Measurements from ENCODE around the gene PRIM2.
A peak's percentile ranks its signal among the peaks of the same experiment; 100 is the strongest.
"Not testable (repeated sequence)": the region's sequence is repeated elsewhere in the genome, so short reads cannot be mapped to it uniquely, and the experiment has no call there.

The PRIM2 gene

DNA sequence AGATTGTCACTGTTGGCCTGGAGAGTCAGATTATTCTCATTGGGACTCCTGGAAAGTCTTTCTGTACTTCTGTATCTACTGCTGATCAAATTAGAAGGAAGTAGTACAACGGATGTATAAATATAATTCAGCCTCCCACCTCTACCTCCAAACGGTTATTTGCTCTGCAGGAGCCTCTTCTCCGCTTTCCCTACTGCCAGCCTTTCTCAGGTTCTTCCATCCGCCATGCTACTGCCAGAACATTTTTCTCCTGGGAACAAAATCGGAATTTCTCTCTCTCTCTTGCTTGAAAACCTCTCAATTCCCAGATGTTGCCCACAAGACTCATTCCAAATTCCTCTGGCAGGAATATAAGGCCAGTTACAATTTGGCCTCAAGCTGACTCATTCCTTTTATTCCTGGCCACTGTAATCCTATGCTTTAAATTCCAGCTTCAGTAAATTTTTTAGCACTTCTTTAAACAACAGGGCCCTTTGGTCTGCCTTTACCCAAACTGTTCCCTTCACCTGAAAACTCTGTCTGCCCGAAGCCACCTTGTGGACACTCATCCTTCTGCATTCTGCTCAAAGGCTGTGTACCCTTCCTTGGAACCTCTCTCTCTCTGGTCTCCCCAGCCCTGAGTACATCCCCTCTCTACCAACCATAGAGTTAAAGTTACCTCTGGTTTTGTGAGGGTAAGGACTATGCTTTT is 354.7 kb downstream of the PRIM2 start:
- CTCF ChIA-PET; H3K36me3 ChIP-seq (ENCODE audit: control insufficient read depth in 4 of 4, insufficient read depth in 4 of 4, low read length in 3 of 4); H3K9me3 ChIP-seq (ENCODE audit: control extremely low read depth in 1 of 5, control insufficient read depth in 4 of 5, insufficient read depth in 2 of 5, low read depth in 1 of 5, low read length in 4 of 5); POLR2A ChIA-PET; H3K4me1 ChIP-seq (ENCODE audit: control extremely low read depth in 1 of 4, control insufficient read depth in 4 of 4, insufficient read depth in 4 of 4, low read length in 3 of 4); H3K4me3 ChIP-seq (ENCODE audit: control insufficient read depth in 1 of 7, extremely low read depth in 1 of 7, insufficient read depth in 4 of 7, low read depth in 2 of 7, low read length in 6 of 7); H3K27ac ChIP-seq (ENCODE audit: insufficient read depth in 1 of 2, low read depth in 1 of 2, low read length in 2 of 2, poor library complexity in 1 of 2, severe bottlenecking in 2 of 2); H3K27me3 ChIP-seq (replicated peaks in 2 of 5; ENCODE audit: control insufficient read depth in 4 of 5, insufficient read depth in 5 of 5, low read length in 4 of 5): not testable (repeated sequence)
- DNase-seq = peak in 1 of 3 donors; percentile 3
- WGBS (ENCODE audit: insufficient coverage) = 84% methylated on average over 5 of the region's 6 CpGs

DNA sequence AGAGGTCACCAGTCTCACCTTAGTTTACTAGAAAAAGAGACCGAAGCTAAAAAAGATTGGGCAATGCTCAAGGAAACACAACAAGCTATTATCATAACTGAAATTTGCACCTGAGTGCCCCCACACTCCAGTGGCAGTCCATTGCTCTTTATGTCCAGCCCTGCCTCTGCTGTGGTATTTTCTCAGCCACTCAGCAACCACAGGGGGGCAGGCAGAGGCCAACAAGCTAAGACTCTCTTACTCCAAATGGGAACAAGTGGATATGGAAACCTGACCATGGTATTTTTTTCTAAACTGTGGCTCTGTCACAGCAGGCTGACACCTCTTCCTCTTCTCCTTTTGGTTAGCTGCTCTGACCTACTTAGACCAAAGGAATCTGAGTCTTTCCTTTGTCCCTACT is 355.9 kb downstream of the PRIM2 start:
- POLR2A ChIA-PET, DNase-seq: not testable (repeated sequence)

DNA sequence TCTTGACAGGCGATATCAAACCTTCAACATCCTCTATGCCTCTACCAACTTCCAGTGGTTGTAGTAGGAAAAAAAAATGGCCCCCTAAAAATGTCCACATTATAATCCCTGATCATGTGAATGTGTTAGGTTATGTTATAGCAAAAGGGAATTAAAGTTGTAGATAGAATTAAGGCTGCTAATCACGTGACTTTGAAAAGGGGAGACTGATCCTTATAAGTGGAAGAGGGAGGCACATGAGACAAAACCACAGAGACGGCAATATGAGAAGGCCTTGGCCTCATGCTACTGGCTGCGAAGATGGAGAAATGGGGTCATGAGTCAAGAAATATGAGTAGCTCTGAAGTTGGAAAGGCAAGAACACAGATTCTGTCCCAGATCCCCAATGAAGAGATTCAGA is 358.0 kb downstream of the PRIM2 start:
- WGBS (ENCODE audit: insufficient coverage) = 100% methylated on average over 1 of the region's 4 CpGs
- DNase-seq; H3K27ac ChIP-seq (ENCODE audit: insufficient read depth in 1 of 2, low read depth in 1 of 2, low read length in 2 of 2, poor library complexity in 1 of 2, severe bottlenecking in 2 of 2); H3K9me3 ChIP-seq (ENCODE audit: control extremely low read depth in 1 of 5, control insufficient read depth in 4 of 5, insufficient read depth in 2 of 5, low read depth in 1 of 5, low read length in 4 of 5); CTCF ChIA-PET; H3K4me3 ChIP-seq (ENCODE audit: control insufficient read depth in 1 of 7, extremely low read depth in 1 of 7, insufficient read depth in 4 of 7, low read depth in 2 of 7, low read length in 6 of 7); H3K4me1 ChIP-seq (ENCODE audit: control extremely low read depth in 1 of 4, control insufficient read depth in 4 of 4, insufficient read depth in 4 of 4, low read length in 3 of 4); H3K36me3 ChIP-seq (ENCODE audit: control insufficient read depth in 4 of 4, insufficient read depth in 4 of 4, low read length in 3 of 4); POLR2A ChIA-PET; H3K27me3 ChIP-seq (replicated peaks in 2 of 5; ENCODE audit: control insufficient read depth in 4 of 5, insufficient read depth in 5 of 5, low read length in 4 of 5): not testable (repeated sequence)

More for the DNA sequence above, 355.9 kb downstream of the PRIM2 start:
- H3K4me3 ChIP-seq (ENCODE audit: control insufficient read depth in 1 of 7, extremely low read depth in 1 of 7, insufficient read depth in 4 of 7, low read depth in 2 of 7, low read length in 6 of 7); H3K27ac ChIP-seq (ENCODE audit: insufficient read depth in 1 of 2, low read depth in 1 of 2, low read length in 2 of 2, poor library complexity in 1 of 2, severe bottlenecking in 2 of 2); H3K36me3 ChIP-seq (ENCODE audit: control insufficient read depth in 4 of 4, insufficient read depth in 4 of 4, low read length in 3 of 4); H3K27me3 ChIP-seq (replicated peaks in 2 of 5; ENCODE audit: control insufficient read depth in 4 of 5, insufficient read depth in 5 of 5, low read length in 4 of 5); CTCF ChIA-PET; H3K4me1 ChIP-seq (ENCODE audit: control extremely low read depth in 1 of 4, control insufficient read depth in 4 of 4, insufficient read depth in 4 of 4, low read length in 3 of 4); H3K9me3 ChIP-seq (ENCODE audit: control extremely low read depth in 1 of 5, control insufficient read depth in 4 of 5, insufficient read depth in 2 of 5, low read depth in 1 of 5, low read length in 4 of 5): not testable (repeated sequence)
- WGBS (ENCODE audit: insufficient coverage) = 100% methylated on average over 1 of the region's 1 CpG

DNA sequence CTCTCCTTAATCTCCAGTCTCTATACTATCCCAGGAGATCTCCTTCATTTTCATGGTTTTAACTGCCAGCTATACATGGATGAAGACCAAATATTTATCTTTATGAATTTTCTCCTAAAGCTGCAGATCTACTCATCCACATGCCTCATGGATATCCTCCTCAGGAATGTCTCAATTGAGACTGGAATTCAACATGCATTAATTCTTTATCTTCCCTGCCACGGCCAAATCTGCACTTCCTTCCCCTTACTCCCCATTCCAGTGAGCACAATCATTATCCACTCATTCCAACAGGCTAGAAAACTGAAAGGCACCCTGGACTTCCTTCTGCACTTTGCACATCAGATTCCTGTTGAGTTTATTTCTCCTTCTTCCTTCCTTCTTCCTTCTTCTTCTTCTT is 379.0 kb downstream of the PRIM2 start:
- H3K4me3 ChIP-seq (ENCODE audit: control insufficient read depth in 1 of 7, extremely low read depth in 1 of 7, insufficient read depth in 4 of 7, low read depth in 2 of 7, low read length in 6 of 7); POLR2A ChIA-PET; DNase-seq; H3K9me3 ChIP-seq (ENCODE audit: control extremely low read depth in 1 of 5, control insufficient read depth in 4 of 5, insufficient read depth in 2 of 5, low read depth in 1 of 5, low read length in 4 of 5); H3K27me3 ChIP-seq (replicated peaks in 2 of 5; ENCODE audit: control insufficient read depth in 4 of 5, insufficient read depth in 5 of 5, low read length in 4 of 5); H3K27ac ChIP-seq (ENCODE audit: insufficient read depth in 1 of 2, low read depth in 1 of 2, low read length in 2 of 2, poor library complexity in 1 of 2, severe bottlenecking in 2 of 2); CTCF ChIA-PET; H3K36me3 ChIP-seq (ENCODE audit: control insufficient read depth in 4 of 4, insufficient read depth in 4 of 4, low read length in 3 of 4); H3K4me1 ChIP-seq (ENCODE audit: control extremely low read depth in 1 of 4, control insufficient read depth in 4 of 4, insufficient read depth in 4 of 4, low read length in 3 of 4): not testable (repeated sequence)
- WGBS (ENCODE audit: insufficient coverage) = no CpG with 5 or more reads among the region's 1 CpG
